Measurements from ENCODE around the gene SIGLECL1.

GRCh38 chr19:51316688-51317087, 65.8 kb downstream of the SIGLECL1 start:
- TF ChIP-seq EZH2 (IDR thresholded peaks at IDR 0.05; ENCODE audit: borderline replicate concordance, insufficient read depth, low read depth, low read length, poor library complexity, severe bottlenecking) (no peak), CTCF (IDR thresholded peaks at IDR 0.05) (no peak)

All from B cell (primary cell).